Measurements from ENCODE around the gene NOS2. TPM values are rescaled to one million over a fixed set of nuclear protein-coding genes. Genes with fewer than 3 reads are reported as not detected.

Gene NOS2
- total RNA-seq, 2 donors from 2014 or later, result not detected

GRCh38 chr17:27721797-27722196, 78.5 kb downstream of the NOS2 start:
- Mint-ChIP-seq H3K27ac (no peak overlapping the region), H3K9me3 (no peaks in the 10 kb centered on the region), H3K4me3 (no peak overlapping the region), H3K36me3 (no peaks in the 10 kb centered on the region), H3K27me3 (peaks cover 23 to 27% of the 10 kb centered on the region in 2 donors), H3K4me1 (ENCODE audit: low read depth in 2 of 2) (no peaks in the 10 kb centered on the region)
- DNase-seq (ENCODE audit: low spot score) (no peak), ATAC-seq (no peak)

Other genes with a start within 250 kb of the NOS2 start
- gene LGALS9, start 169.3 kb downstream of the NOS2 start, total RNA-seq, result 10 to 100 TPM; 19.9 to 29.6 TPM
- gene LYRM9, start 92.8 kb upstream of the NOS2 start, total RNA-seq, result 1 to 10 TPM in 1 of 2 donors, under 1 TPM in 1; 0.78 to 2.0 TPM
- gene NLK, start 242.1 kb upstream of the NOS2 start, total RNA-seq, result 10 to 100 TPM; 15.5 to 19.6 TPM